T-helper 22 cell (primary cell): ENCODE data around the gene MAP6D1.

ENCODE experiments used
- DNase-seq: peaks from one replicate; pipeline ENCODE4 v3.0.0-alpha.2; 2020; ENCODE audit warnings: low read depth

MAP6D1 gene

DNA sequence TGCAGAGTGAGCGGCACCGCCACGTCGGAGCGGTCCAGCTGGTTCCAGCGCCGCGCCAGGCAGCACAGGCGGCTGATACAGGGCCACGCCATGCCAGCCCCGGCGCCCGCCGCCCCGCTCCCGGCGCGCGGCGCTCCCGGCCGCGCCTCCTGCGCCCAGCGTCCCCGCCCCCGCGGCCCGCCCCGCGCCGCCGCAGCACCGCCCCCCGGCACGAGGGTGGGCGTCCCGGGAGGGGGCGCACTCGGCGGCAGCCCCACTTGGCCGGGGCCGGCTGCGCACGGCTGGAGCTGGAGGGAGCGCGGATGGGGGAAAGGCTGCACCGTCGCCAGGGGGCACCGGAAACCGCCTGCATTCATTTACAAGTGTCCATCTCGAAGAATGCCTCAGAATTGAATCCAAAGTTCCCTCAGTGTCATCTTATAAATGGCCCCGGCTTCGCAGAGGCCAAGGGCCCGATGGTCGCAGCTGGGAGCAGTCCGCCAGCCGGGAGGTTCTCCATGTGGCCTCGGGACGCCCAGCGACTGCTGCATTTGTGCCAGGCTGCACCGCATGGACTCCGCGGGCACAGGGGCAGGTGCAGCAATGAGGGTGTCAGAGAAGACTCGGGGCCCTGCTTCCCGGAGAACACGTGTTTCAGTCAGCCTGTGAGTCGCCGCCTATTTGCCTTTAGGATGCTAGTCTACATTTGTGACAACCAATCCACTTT, at the start of gene MAP6D1:
Gene MAP6D1, minus strand, starts transcription at position 122 of the 706 bp plus-strand sequence. Its CDS starts 30 bp downstream, at position 92.
- peak; percentile 5 for DNase-seq

DNA sequence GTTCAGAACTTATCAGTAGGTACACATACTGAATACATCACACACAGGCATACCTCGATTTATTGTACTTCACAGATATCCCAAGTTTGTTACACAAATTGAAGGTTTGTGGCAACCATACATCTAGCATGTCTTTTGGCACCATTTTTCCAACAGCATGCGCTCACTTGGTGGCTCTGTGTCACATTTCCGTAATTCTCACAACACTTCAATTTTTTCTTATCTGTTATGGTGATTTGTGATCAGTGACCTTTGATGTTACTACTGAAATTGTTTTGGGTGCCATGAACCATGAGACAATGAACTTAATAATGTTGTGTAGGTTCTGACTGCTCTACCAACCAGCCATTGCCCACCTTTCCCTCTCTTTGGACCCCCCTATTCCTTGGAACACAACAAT, 48.5 kb upstream of the MAP6D1 start:
- DNase-seq = no peak

DNA sequence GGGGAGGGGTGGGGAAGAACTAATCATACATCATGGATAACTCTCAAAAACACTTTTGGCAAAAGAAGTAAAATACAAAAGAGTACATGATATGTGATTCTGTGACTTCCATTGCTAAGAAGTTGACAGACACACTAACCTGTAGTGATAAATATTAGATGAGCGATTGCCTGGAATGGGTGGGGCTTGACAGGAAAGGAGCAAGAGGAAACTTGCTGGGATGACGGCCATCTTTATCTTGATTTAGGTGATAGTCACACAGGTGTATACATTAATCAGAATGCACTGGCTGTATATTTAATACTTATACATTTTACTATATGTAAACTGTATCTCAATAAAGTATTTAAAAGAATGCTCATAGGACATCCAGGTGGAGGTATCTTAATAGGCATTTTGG, 46.2 kb upstream of the MAP6D1 start:
- no peak for DNase-seq

DNA sequence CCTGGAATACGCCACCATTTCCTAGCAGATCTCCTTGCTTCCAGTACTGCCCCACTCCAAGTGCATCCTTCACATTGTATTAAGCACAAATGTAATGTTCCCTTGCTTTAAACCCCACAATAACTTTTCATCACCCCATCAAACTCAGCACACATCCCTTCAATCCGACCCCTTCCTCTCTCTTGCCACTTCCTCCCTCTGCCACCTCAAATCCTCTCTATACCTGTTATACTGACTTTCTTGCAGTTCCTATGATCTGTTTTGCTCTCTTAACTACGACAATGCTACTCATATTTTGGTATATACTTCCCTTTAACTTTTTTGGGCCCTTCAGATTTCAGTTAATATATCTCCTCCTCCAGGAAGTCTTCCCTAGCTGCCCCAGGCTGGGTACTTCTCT, 45.2 kb upstream of the MAP6D1 start:
- DNase-seq = no peak

DNA sequence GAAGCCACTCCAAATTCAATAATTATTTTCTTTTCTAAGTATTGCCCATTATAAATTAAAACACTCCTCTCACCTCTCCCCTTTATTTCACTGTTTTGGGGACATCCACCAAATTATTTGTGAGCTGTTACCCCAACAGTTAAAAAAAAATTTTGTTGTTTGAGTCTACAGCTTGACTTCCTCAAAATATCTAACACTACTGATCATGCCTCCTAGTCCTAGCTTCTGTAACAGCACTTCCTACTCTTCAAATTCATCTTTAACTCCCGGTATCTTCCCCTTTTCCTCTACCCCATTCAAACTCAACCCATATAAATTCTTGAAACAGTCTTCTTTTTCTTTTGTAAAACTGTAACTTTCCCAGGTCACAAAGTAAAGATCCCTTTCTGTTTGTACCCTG, 43.4 kb upstream of the MAP6D1 start:
- DNase-seq = no peak

DNA sequence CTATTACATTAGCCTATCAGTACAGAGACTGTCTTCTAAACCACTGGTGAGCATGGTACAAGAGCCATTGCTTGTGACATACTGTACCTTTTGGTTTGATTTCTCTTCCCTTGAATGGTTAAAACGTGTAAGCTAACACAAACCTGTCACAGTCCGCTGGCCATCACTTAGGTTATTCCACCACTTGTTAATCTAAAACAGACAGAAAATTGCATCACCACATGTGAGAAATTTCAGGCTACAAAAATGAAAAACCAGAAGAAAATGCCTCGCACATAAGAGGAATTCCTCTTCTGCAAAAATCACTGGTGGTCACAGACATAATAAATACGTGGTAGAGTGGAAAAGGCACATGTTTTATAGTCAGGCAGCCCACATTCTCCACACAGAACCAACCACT, 37.2 kb upstream of the MAP6D1 start:
- no peak for DNase-seq

DNA sequence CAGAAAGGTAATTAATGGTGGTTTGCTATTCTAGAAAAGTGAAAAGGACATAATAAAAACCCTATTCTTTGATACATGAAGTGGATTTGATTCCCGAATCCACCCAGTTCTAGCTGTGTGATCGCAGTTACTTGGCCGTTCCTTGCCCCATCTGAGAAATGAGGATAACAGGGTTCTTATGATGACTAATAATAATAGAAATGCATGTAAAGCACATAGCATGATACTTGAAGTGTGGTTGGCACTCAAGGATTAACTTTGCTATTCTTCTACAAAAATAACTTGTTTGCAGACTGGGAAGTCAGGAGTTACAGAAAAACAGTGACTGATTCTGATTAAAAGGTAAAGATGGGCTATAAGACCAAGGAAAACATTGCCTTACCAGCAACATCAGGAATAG, 32.5 kb upstream of the MAP6D1 start:
- DNase-seq = no peak

DNA sequence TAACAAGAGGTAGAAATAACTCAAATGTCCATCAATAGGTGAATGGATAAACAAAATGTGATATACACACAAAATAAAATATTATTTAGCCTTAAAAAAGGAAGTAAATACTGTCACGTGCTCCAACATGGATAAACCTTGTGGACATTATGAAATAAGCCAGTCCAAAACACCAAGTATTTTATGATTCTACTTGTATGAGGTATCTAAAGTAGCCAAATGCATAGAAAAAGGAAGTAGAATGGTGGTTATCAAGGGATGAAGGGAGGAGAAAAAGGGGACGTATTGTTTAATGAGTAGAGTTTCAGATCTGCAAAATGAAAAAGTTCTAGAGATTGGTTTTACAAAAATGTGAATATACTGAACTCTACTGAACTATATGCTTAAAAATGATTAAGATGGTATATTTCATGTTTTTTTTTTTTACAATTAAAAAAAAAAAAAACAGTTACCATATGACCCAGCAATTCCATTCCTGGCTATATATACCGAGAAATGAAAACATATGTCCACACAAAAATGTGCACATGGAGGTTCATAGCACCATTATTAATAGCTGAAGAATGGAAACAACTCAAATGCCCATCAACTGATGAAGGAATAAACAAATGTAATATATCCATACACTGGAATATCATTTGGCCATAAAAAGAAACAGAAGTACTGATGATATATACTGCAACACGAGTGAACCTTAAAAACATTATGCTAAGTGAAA, 29.1 kb upstream of the MAP6D1 start:
- DNase-seq = no peak

DNA sequence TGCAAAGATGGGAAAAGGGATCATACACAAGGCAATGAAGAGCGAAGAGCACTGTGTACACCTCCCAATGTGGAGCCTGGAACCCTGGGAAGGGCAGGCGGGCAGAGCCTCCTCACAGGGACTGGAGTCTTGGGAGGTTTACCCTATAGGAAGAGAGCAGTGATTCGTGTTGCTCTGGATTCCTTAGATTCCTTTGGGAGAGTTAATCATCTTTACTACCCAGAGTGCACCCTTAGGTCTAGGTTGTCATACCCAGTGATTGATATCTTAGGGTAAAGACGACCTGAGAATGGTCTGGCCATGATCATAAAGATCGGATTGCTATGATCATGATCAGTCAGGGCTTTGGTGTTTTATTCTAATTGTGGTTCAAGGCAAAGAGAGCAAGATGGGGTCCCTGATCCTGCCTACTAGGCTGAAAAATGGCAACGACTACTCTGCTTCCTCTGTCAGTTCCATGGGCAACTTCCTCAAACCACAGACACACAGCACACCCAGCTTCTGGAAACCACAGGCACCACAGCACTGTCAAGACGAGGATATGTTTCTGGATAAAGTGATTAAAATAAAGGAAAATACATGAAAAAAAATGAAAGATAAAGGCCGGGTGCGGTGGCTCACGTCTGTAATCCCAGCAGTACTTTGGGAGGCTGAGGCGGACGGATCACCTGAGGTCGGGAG, 20.4 kb upstream of the MAP6D1 start:
- no peak for DNase-seq

DNA sequence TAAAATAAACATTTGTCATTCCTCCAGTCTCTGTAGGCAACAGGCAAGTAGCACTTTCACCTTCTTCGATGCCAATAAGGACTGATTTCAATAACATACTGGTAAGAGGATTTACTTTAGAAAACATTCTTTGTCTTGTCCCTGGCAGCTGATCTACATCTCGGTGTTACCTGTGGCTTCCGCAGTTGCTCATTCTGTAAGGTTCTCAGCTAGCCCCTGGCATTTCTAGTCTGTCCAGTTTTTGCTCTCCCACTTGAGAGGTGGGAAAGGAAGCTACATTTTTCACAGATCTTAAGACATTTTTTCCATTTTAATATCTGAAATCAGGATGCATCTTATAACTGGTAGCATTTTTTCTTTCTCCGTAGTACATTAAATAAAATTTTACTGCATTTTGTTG, 19.7 kb upstream of the MAP6D1 start:
- no peak for DNase-seq

DNA sequence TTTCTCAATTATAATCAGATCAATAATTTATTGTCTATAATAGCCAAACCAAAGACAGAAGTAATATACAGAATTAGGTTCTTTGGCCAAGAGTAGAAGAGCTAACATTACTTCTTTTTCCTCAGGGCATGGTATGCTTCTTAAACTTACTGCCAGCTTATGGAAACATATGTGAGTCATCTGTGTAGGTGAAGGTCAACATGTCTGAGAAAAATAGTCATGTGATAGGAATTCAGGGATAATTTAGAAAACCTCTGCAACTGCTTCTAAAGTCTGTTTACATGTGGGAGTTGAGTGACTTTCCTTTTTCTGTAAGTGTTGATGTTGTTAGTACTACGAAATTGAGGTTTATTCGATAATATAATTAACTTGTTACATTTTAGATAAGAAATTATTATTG, 19.2 kb upstream of the MAP6D1 start:
- no peak for DNase-seq

DNA sequence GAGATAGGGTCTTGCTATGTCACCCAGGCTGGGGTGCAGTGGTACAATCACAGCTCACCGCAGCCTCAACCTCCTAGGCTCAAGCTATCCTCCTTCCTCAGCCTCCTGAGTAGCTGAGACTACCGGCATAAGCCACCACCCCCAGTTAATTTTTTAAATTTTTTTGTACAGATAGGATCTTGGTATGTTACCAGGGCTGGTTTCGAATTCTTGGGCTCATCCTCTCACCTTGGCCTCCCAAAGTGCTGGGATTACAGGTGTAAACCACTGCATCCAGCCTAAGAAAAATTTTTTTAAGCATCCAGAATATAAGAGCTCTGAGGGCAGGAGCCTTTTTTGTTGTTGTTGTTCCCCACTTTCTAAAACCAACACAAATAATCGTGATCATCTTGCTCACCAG, 14.4 kb upstream of the MAP6D1 start:
- DNase-seq = no peak

DNA sequence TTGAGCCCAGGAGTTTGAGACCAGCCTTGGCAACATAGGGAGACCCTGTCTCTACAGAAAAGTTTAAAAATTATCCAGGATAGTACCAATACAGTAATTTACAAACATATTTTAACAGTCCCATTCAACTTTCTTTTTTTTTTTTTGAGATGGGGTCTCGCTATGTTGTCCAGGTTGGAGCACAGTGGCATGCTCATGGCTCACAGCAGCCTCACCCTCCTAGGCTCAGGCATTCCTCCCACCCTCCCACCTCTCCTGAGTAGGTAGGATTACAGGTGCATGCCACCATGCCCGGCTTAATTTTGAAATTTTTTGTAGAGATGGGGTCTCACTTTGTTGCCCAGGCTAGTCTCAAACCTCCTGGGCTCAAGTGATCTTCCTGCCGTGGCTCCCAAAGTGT, 12.5 kb upstream of the MAP6D1 start:
- DNase-seq = no peak

DNA sequence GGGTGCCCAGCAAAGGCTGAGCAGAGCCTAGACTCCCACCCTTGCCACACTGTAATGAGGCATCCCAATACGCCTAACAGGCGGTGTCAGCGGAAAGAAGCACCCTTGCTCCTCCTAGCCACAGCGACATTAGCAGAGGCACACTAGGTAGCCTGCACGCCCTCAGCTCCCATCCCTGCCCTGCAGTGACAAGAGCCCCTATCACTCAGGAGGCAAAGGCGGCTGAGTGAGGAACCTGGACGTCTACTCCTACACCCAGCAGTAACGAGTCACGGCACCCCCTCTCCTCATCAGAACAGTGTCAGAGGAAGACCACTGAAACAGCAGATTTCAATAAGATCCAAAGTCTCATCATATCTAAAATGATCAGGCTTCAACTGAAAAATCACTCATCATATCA, 12.0 kb upstream of the MAP6D1 start:
- DNase-seq = no peak

DNA sequence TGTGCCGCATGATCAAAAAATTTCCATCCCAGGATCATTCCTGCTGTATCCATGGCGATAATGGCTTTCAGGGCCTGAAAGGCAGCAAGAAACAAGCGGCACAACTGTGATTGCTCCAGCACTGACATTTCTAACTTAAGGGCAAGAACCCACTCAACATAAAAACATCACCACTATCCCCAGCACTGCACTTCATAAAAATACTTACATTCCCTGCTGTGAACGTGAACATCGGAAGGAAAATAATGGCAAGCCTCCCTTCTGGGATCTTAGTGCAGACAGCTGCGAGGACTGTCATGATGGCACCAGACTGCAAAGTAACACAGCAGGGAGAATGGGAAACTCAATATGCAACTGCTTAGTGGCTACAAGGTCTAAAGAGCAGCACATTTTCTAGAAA, 8.1 kb upstream of the MAP6D1 start:
- DNase-seq = no peak

DNA sequence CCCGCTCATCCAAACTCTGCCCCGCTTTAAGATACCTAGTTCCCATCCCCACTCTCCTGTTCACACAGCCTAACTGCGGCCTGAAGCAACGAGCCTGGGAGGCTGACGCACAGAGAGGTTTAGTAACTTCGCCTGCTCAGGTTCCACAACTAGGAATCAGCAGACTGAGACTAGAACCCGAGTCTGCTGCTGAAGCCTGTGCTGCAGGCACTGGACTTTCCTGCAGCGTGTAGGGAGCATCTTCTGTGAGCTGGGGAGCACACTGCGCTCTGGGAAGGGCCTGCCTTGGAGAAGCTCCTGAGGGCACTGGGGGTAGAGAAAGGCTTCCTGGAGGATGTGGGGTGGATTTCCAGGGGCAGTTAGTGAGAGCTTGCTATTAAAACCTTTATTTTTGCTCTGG, 4.8 kb upstream of the MAP6D1 start:
- DNase-seq = no peak

DNA sequence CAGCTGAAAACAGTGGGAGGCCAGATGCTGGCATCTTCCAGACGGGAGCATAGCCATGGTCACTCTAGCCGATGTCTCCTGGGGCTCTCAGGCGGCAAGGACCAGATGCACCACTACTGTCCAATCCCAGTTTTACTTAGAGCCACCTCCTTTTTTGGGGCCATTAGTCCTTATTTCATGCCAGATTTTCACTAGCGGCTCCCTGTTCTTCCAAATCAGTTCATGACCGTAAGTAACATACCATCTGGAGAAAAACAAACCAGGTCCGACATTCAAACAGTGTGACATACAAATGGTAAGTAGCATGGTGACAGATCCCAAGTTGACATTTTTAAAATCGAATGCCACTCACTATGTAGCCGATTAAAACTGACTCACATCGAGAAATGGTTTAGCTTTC, 4.1 kb upstream of the MAP6D1 start:
- DNase-seq = no peak

DNA sequence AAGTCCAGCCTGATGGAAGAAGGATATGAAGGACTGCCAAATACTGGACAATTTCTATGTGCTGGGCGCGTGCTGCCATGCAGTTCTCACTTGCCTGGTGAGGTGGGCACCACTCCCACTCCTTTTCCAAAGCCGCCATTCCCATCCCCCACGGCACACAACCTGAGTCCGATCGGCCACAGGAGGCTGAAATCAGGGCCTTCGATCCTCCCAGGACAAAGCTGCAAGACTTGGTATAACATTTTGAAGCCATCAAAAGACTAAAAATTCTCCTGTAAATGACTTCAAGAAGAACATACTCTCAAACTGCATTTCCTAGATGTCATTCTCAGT, 3.1 kb upstream of the MAP6D1 start:
- no peak for DNase-seq

DNA sequence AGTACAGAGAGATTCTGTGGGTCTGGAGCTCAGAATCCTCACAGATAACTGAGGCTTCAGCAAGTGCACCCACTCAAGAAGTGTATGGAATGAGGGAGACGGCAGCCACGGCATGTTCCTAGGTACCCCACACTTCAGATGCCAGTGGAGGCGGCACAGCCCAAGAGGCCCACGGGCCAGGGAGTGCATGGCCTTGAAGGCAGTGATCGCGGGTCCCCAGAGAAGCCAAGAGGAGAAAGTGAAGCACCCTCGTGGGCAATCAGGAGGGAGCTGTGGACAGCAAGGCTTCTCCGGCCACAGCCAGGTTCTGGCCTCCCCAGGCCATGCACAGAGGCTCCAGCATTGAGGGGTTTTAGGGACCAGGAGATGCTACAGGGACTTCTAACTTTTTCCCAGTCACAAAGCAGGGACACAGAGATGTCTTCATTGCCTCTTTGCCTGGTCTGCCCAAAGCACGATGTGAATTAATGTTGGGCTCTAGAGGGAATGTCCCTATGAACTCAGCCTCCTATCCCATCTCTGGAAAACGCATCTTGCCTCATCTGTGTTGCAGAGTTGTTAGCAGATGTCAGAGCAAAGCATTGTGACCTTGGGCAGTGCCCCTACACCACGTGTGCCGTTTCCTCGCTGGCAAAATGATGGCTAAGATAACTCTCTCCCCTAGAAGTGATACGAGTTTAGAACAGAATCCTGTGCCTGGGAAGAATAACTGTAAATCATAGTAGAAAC, 2.6 kb upstream of the MAP6D1 start:
- no peak for DNase-seq

DNA sequence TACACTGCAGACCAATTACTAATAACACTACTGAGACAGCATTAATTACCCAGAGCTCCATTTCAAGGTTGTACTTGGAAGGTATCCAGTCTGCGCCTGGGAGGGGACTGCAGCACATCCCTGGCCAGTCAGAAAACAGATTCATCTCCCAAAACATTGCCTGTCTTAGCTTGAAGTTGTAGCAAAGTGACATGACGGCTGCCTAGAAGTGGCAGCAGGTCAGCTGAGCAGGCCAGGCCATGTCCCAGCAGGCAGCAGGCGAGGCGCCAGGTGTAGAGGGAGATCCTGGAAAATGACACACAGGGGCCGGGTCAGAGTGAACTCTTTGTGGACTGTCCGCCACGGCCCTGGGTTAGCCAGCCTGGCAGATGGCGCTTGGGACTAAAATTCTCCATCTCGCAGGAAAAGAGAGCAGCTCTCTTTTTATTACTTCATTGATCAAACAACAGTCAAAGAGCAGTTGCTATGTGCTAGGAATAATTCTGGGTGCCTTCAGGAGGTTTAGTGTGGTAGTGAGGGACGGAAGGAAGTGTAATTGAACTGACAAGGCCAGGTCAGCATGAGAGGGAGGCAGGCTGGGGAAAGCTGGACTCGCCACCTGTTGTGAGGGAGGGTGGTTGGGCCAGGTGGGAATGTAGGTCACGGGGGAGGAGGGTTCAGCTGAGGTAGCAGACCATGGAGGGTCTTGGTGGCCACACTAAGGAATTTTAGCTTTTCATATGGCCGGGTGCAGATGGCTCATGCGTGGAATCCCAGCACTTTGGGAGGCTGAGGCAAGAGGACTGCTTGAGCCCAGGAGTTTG, 1.3 kb upstream of the MAP6D1 start:
- DNase-seq = no peak

DNA sequence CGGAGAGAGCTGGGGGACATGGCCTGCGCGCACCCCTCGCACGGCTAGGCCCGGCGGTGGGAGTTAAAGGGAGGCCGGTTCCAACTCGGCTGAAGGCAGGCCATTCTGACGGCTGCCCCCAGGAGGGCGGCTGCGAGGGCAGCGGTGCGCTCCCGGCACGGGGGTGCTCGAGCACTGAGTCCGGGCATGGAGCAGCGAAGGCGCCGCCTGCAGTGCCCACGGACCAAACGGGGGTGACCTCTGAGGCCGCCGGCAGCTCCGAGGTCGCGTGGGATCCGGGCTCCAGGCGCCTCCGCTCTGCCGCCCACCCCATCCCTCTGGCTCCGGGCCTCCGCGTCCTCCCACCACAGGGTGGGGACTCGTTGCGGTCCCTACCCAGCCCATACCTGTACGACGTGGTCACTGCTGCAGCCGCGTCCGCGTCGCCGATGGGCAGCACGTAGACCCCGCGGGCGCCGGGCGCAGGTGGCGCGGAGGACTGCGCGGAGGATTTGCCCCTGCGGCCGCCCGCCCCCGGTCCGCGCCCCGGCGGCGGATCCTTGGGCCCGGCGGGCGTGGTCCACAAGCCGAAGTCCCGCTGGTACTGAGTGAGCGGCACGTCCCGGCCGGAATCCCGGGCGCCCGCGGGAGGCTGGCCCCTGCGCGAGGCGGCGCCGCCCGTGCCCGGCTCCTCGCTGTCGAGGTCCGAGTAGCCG, 469 bp downstream of the MAP6D1 start:
- DNase-seq = no peak
